ENCODE data around the gene ETV1.

GRCh38 chr7:13856012-13856411, 133.5 kb downstream of the ETV1 start:
- TF ChIP-seq CTCF (conservative IDR thresholded peaks at IDR 0.05; ENCODE audit: low read length) (no peak), EZH2phosphoT487 (IDR thresholded peaks at IDR 0.05; ENCODE audit: borderline replicate concordance) (no peak)
